WTC11 (cell line): ENCODE data around the gene EID2. TPM values are rescaled to one million over a fixed set of nuclear protein-coding genes. Genes with fewer than 3 reads are reported as not detected.

Experiments used
- ATAC-seq: fragments of 200-7000 bp; cut with Tn5 transposase; 2 replicates; pipeline ENCODE4 v1.10.0; 2021; ENCODE audit warnings: mild to moderate bottlenecking, moderate library complexity
- CTCF ChIA-PET: fragments of 300-600 bp; sonication (Branson Sonifier 250); formaldehyde crosslinking; loops from one replicate; lab custom pipeline; 2021; ENCODE audit warnings: antibody characterized with exemption; lab: Charles Lee
- POLR2A ChIA-PET: fragments of 350-600 bp; sonication (Branson Sonifier 250); formaldehyde crosslinking; loops from one replicate; lab custom pipeline; 2021; ENCODE audit warnings: antibody characterized with exemption; lab: Charles Lee
- DNase-seq: peaks from one replicate; pipeline ENCODE4 v3.0.0; 2021; ENCODE audit warnings: low spot score
- H3K27ac Mint-ChIP-seq: 2 replicates; pipeline ENCODE4 v1.8.0; 2021; ENCODE audit warnings: mixed read lengths
- H3K27me3 Mint-ChIP-seq: 2 replicates; pipeline ENCODE4 v1.8.0; 2021; ENCODE audit warnings: low read depth, mild to moderate bottlenecking, moderate library complexity, mixed read lengths
- H3K36me3 Mint-ChIP-seq: 2 replicates; pipeline ENCODE4 v1.8.0; 2021; ENCODE audit warnings: mixed read lengths
- H3K4me1 Mint-ChIP-seq: 2 replicates; pipeline ENCODE4 v1.8.0; 2022; ENCODE audit warnings: mixed read lengths
- H3K4me3 Mint-ChIP-seq: 2 replicates; pipeline ENCODE4 v1.8.0; 2021; ENCODE audit warnings: mild to moderate bottlenecking, moderate library complexity, mixed read lengths
- H3K9me3 Mint-ChIP-seq: 2 replicates; pipeline ENCODE4 v1.8.0; 2021; ENCODE audit warnings: mixed read lengths
- AR ChIP-seq: fragments of 250-450 bp; sonication (Bioruptor Pico); IDR thresholded peaks from 2 replicates; pipeline ENCODE4 v1.9.0; 2021; ENCODE audit warnings: mild to moderate bottlenecking
- ATF2 ChIP-seq: sonication (generic); formaldehyde crosslinking; IDR thresholded peaks from 2 replicates; pipeline ENCODE4 v1.8.1; 2022; ENCODE audit warnings: low read depth, missing genetic modification reagents, borderline replicate concordance
- CBFB ChIP-seq: sonication (generic); formaldehyde crosslinking; IDR thresholded peaks from 2 replicates; pipeline ENCODE4 v1.8.1; 2022; ENCODE audit warnings: mild to moderate bottlenecking, low read depth, missing genetic modification reagents
- ESRRA ChIP-seq: sonication (generic); formaldehyde crosslinking; IDR thresholded peaks from 2 replicates; pipeline ENCODE4 v1.8.1; 2022; ENCODE audit warnings: mild to moderate bottlenecking, missing genetic modification reagents, borderline replicate concordance
- GTF2I ChIP-seq: fragments of 250-450 bp; sonication (Bioruptor Pico); conservative IDR thresholded peaks from 2 replicates; pipeline ENCODE4 v1.4.0; 2021; ENCODE audit warnings: mild to moderate bottlenecking
- IRF2 ChIP-seq: sonication (generic); formaldehyde crosslinking; IDR thresholded peaks from 2 replicates; pipeline ENCODE4 v1.8.0; 2022; ENCODE audit warnings: low read depth, missing genetic modification reagents, borderline replicate concordance
- PRRX2 ChIP-seq: fragments of 250-450 bp; sonication (Bioruptor Pico); IDR thresholded peaks from 2 replicates; pipeline ENCODE4 v1.8.0; 2021; ENCODE audit warnings: mild to moderate bottlenecking
- TCF7 ChIP-seq: sonication (generic); formaldehyde crosslinking; IDR thresholded peaks from 2 replicates; pipeline ENCODE4 v1.8.0; 2022; ENCODE audit warnings: mild to moderate bottlenecking, low read depth, missing genetic modification reagents, moderate library complexity
- TEAD4 ChIP-seq: sonication (generic); formaldehyde crosslinking; IDR thresholded peaks from 2 replicates; pipeline ENCODE4 v1.8.0; 2022; ENCODE audit warnings: mild to moderate bottlenecking, missing genetic modification reagents
- ZNF121 ChIP-seq: sonication (generic); formaldehyde crosslinking; IDR thresholded peaks from 2 replicates; pipeline ENCODE4 v1.8.0; 2023; ENCODE audit warnings: missing genetic modification reagents
- ZNF219 ChIP-seq: sonication (generic); formaldehyde crosslinking; IDR thresholded peaks from 2 replicates; pipeline ENCODE4 v1.8.0; 2023; ENCODE audit warnings: missing genetic modification reagents, mild to moderate bottlenecking, borderline replicate concordance
- ZNF232 ChIP-seq: sonication (generic); formaldehyde crosslinking; IDR thresholded peaks from 2 replicates; pipeline ENCODE4 v1.8.0; 2022; ENCODE audit warnings: mild to moderate bottlenecking, missing genetic modification reagents
- ZNF317 ChIP-seq: sonication (generic); formaldehyde crosslinking; IDR thresholded peaks from 2 replicates; pipeline ENCODE4 v1.8.1; 2023; ENCODE audit warnings: low read depth, mild to moderate bottlenecking, moderate library complexity, missing genetic modification reagents, borderline replicate concordance
- ZNF425 ChIP-seq: fragments of 250-450 bp; sonication (Bioruptor Pico); conservative IDR thresholded peaks from 2 replicates; pipeline ENCODE4 v1.9.0; 2021; ENCODE audit warnings: mild to moderate bottlenecking
- total RNA-seq: library from RNA; stranded (reverse); gene quantifications from 3 replicates; pipeline ENCODE4 v1.2.3, GENCODE V29; 2021

EID2 gene
- total RNA-seq, 1 experiment from 2014 or later = 21.5 TPM

DNA sequence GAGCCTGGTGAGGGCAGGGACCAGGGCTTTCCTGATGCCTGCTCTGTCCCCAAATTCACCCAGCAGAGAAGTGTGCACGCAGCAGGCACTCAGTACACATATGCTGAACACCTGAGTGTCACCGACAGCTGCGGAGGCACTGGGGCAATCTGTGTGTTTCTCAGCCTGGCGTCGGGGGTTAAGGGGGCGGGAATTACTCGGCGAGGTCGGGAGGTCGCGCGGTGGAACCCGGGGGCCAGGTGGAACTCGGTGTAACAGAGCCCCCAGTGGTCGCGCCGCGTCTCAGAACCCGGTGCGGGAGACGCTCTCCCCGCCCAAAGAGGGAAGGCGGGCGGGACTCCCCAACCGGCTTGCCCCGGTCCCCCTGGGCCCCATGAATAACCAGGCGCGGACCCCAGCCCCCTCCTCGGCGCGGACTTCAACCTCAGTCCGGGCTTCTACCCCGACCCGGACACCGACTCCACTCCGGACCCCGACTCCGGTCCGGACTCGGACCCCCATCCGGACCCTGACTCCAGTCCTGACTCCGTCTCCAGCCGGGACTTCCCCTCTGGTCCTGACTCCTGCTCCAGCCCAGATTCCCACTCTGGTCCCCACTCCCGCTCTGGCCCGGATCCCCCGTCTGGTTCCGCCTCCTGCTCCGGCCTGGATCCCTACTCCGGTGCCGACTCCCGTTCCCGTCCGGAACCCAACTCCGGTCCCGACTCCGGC, 25.0 kb downstream of the EID2 start, which contains the start of gene SELENOV (continued):
- no peak for TF ChIP-seq ATF2 (CRISPR knock-in tag)
- TF ChIP-seq AR (CRISPR knock-in tag) = no peak
- no peak for TF ChIP-seq CBFB (CRISPR knock-in tag)
- TF ChIP-seq ZNF219 (CRISPR knock-in tag) = no peak
- 0 out of 2 replicates have a peak, but pooled peaks have one; percentile 15 for TF ChIP-seq ESRRA (CRISPR knock-in tag)
- no peak for TF ChIP-seq ZNF232 (CRISPR knock-in tag)
- no peak for TF ChIP-seq TEAD4 (CRISPR knock-in tag)

GRCh38 chr19:39512988-39513387, 27.0 kb downstream of the EID2 start:
- H3K27me3 Mint-ChIP-seq = peaks cover 56% of the 10 kb centered on the region
- H3K27ac Mint-ChIP-seq = no peak overlapping the region
- peaks cover 18% of the 10 kb centered on the region for H3K4me1 Mint-ChIP-seq
- peaks cover 5% of the 10 kb centered on the region for H3K36me3 Mint-ChIP-seq
- H3K4me3 Mint-ChIP-seq = no peak overlapping the region
- TF ChIP-seq TCF7 = no peak
- TF ChIP-seq IRF2 (CRISPR knock-in tag) = no peak
- TF ChIP-seq GTF2I (CRISPR knock-in tag) = no peak
- TF ChIP-seq ZNF425 = no peak
- TF ChIP-seq, all 79 proteins: peak for 0
- H3K9me3 Mint-ChIP-seq = no peaks in the 10 kb centered on the region; the same call in 1 of the 2 replicates
- ATAC-seq (no peak), DNase-seq (no peak)
- POLR2A ChIA-PET = no interaction called here
- CTCF ChIA-PET = interaction anchor here (0.7 to 4.0 kb wide), 4 partner anchors 10 to 38 kb away, joined by 3 to 21 read pairs (median 10); no protein-coding TSS in a partner anchor

DNA sequence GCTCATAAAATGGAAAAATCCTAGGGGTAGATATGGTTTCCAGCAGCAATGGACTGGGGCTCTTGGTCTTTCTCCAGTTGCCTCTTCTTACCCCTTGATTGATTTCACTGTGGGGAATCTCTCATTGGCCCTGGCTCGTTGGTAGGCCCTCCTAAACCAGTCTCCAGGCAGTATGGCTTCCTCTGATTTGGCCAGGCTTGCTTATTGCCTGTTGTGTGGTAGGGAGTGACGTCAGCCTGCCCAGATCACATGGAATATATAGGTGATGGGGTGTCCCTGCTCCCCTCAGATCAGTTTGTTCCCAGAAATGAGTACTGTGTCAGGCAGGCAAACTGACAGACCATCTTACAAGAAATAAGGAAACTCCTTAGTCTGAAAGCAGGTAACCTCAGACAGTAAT, 30.7 kb downstream of the EID2 start:
- H3K4me1 Mint-ChIP-seq = peaks cover 10% of the 10 kb centered on the region
- POLR2A ChIA-PET = no interaction called here
- H3K4me3 Mint-ChIP-seq = no peak overlapping the region

GRCh38 chr19:39508629-39509028, 31.3 kb downstream of the EID2 start:
- no peaks in the 10 kb centered on the region for H3K9me3 Mint-ChIP-seq
- no peak overlapping the region for H3K4me3 Mint-ChIP-seq
- ChIA-PET POLR2A (no interaction called here), CTCF (interaction anchor here (1.0 to 1.7 kb wide), 2 partner anchors 24 to 34 kb away, joined by 3 to 4 read pairs; partner anchors contain the start of gene EID2B)
- H3K4me1 Mint-ChIP-seq = peaks cover 10% of the 10 kb centered on the region
- H3K27ac Mint-ChIP-seq = no peak overlapping the region
- H3K36me3 Mint-ChIP-seq = peaks cover 3% of the 10 kb centered on the region; the same call in 1 of the 2 replicates
- H3K27me3 Mint-ChIP-seq = peaks cover 86% of the 10 kb centered on the region
- DNase-seq = no peak
- TF ChIP-seq ZNF317 (CRISPR knock-in tag) = no peak
- peak; percentile 86 for TF ChIP-seq ZNF121
- ATAC-seq = no peak

More for the DNA sequence above, 30.7 kb downstream of the EID2 start:
- Mint-ChIP-seq H3K27ac (no peak overlapping the region), H3K9me3 (no peaks in the 10 kb centered on the region), H3K36me3 (no peaks in the 10 kb centered on the region), H3K27me3 (peaks cover 86% of the 10 kb centered on the region)
- DNase-seq (no peak), ATAC-seq (no peak)
- no peak for TF ChIP-seq PRRX2 (CRISPR knock-in tag)
- CTCF ChIA-PET = interaction anchor here (1.7 kb wide), 1 partner anchor 35 kb away, joined by 4 read pairs; no protein-coding TSS in a partner anchor
